Loucy (cell line): ENCODE data around the gene ZBTB16.

Experiments used
- H2AFZ ChIP-seq: fragments of 200-600 bp; sonication (generic); 2 replicates; pipeline ENCODE4 v1.6.0; 2016; ENCODE audit warnings: antibody characterized with exemption, mild to moderate bottlenecking, low read length, moderate library complexity
- H3F3A ChIP-seq: fragments of 200-600 bp; 2 replicates; pipeline ENCODE4 v1.6.0; 2016; ENCODE audit warnings: antibody characterized with exemption, low read depth, mild to moderate bottlenecking
- H3K27me3 ChIP-seq: fragments of 200-600 bp; sonication (generic); 2 replicates; pipeline ENCODE4 v1.6.1; 2014; ENCODE audit warnings: low read length, mild to moderate bottlenecking; ENCODE audit not compliant: insufficient read depth, poor library complexity, severe bottlenecking
- H3K36me3 ChIP-seq: fragments of 200-600 bp; sonication (generic); 2 replicates; pipeline ENCODE4 v1.6.1; 2016; ENCODE audit warnings: low read length; ENCODE audit not compliant: insufficient read depth
- H3K4me1 ChIP-seq: fragments of 200-600 bp; sonication (generic); 2 replicates; pipeline ENCODE4 v1.5.1; 2014; ENCODE audit warnings: low read length, mild to moderate bottlenecking; ENCODE audit not compliant: insufficient read depth, poor library complexity, severe bottlenecking
- H3K4me2 ChIP-seq: fragments of 200-600 bp; sonication (generic); 2 replicates; pipeline ENCODE4 v1.6.0; 2014; ENCODE audit warnings: antibody characterized with exemption, low read length, low read depth, mild to moderate bottlenecking; ENCODE audit not compliant: poor library complexity, severe bottlenecking
- H3K4me3 ChIP-seq: fragments of 200-600 bp; sonication (generic); 2 replicates; pipeline ENCODE4 v1.5.1; 2014; ENCODE audit warnings: low read length, mild to moderate bottlenecking, mixed read lengths; ENCODE audit not compliant: poor library complexity, severe bottlenecking
- H3K79me2 ChIP-seq: fragments of 200-600 bp; sonication (generic); 2 replicates; pipeline ENCODE4 v1.6.1; 2014; ENCODE audit warnings: low read length; ENCODE audit not compliant: insufficient read depth
- H3K9ac ChIP-seq: fragments of 200-600 bp; sonication (generic); 2 replicates; pipeline ENCODE4 v1.6.0; 2014; ENCODE audit warnings: mild to moderate bottlenecking, low read depth, low read length, moderate library complexity; ENCODE audit not compliant: poor library complexity, severe bottlenecking
- H3K9me2 ChIP-seq: fragments of 200-600 bp; sonication (generic); replicated peaks from 2 replicates; pipeline ENCODE4 v1.6.1; 2016; ENCODE audit warnings: low read depth, low read length, mixed read lengths
- H3K9me3 ChIP-seq: fragments of 200-600 bp; sonication (generic); 2 replicates; pipeline ENCODE4 v1.6.1; 2014; ENCODE audit warnings: mild to moderate bottlenecking, antibody characterized with exemption, low read length, low read depth; ENCODE audit not compliant: insufficient read depth
- H4K20me1 ChIP-seq: fragments of 200-600 bp; sonication (generic); 2 replicates; pipeline ENCODE4 v1.6.0; 2014; ENCODE audit warnings: antibody characterized with exemption, low read length, mild to moderate bottlenecking; ENCODE audit not compliant: insufficient read depth, poor library complexity, severe bottlenecking
- EZH2phosphoT487 ChIP-seq: fragments of 200-600 bp; IDR thresholded peaks from 2 replicates; pipeline ENCODE4 v1.6.1; 2018; ENCODE audit warnings: antibody characterized with exemption, mild to moderate bottlenecking, moderate library complexity, borderline replicate concordance
- TF ChIP-seq, protein P1 (sequence below): fragments of 200-600 bp; sonication (generic); conservative IDR thresholded peaks from 2 replicates; pipeline ENCODE4 v1.5.1; 2014; ENCODE audit warnings: mild to moderate bottlenecking, antibody characterized with exemption, low read length

Gene ZBTB16

DNA sequence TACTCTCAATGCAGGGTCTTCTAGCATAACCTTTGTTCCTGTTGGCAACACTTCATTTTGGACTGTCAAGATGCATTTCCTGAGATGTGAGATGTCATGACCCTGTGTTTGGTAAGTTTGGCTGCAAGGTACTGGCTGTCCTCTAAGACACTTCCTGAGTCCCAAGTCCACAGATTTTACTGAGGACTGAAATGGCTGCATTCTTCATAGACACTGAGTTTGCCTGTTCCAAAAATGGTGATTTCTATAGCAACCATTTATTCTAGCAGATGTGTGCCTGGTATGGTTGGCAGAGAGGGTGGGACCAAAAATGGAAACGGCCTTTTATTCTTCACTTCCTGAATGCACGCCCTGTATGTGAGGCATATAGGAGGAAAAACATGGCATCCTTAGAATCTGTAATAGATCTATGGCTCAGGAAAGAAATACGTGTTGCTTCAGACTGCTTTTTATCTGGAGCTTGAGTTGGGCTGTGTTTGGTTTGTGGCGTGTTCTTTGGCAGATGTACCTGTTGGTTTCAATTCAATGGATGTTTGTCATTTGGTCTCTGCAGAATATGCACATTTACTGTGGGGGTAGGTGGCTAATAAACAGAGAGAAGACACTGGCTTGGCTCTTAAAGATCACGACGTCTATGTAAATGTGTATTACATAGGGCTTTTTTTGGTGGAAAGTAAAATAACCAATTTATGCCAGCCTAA, 62.4 kb downstream of the ZBTB16 start:
- Histone ChIP-seq H3K4me1 (peaks cover 43% of the 10 kb centered on the region), H3K4me3 (no peak overlapping the region), H2AFZ (no peak overlapping the region; the same call in 1 of the 2 replicates), H3F3A (no peaks in the 10 kb centered on the region), H3K9me2 (no peaks in the 10 kb centered on the region), H3K4me2 (no peak overlapping the region), H3K9ac (no peak overlapping the region), H3K36me3 (no peaks in the 10 kb centered on the region), H3K9me3 (no peaks in the 10 kb centered on the region), H3K27me3 (no peaks in the 10 kb centered on the region), H3K79me2 (no peaks in the 10 kb centered on the region), H4K20me1 (no peaks in the 10 kb centered on the region)
- TF ChIP-seq, protein P1, sequence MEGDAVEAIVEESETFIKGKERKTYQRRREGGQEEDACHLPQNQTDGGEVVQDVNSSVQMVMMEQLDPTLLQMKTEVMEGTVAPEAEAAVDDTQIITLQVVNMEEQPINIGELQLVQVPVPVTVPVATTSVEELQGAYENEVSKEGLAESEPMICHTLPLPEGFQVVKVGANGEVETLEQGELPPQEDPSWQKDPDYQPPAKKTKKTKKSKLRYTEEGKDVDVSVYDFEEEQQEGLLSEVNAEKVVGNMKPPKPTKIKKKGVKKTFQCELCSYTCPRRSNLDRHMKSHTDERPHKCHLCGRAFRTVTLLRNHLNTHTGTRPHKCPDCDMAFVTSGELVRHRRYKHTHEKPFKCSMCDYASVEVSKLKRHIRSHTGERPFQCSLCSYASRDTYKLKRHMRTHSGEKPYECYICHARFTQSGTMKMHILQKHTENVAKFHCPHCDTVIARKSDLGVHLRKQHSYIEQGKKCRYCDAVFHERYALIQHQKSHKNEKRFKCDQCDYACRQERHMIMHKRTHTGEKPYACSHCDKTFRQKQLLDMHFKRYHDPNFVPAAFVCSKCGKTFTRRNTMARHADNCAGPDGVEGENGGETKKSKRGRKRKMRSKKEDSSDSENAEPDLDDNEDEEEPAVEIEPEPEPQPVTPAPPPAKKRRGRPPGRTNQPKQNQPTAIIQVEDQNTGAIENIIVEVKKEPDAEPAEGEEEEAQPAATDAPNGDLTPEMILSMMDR, result no peak
- no peak for TF ChIP-seq EZH2phosphoT487

DNA sequence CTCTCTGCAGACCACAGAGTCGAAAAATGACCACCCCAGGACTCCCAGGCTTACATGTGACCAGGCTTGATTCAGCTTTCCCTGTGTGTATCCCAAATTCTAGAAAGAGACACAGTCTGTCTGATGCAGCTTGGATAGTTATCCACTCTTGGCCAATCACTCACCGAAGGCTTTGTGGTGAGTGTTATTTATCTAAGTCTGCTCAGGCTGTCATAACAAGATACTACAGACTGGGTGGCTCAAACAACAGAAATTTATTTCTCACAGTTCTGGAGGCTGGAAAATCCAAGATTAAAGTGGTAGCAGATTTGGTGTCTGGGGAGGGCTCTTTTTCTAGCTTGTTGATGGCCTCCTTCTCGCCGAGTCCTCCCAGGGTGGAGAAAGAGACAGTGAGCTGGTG, 63.2 kb downstream of the ZBTB16 start:
- H3K4me1 ChIP-seq, result peaks cover 39% of the 10 kb centered on the region
- H3K9me2 ChIP-seq, result no peaks in the 10 kb centered on the region
- TF ChIP-seq, protein P1, result no peak
- no peak for TF ChIP-seq EZH2phosphoT487
- H3F3A ChIP-seq, result no peaks in the 10 kb centered on the region
- H3K9ac ChIP-seq, result no peak overlapping the region
- H4K20me1 ChIP-seq, result no peaks in the 10 kb centered on the region
- no peak overlapping the region for H3K4me3 ChIP-seq
- H3K4me2 ChIP-seq, result no peak overlapping the region
- no peaks in the 10 kb centered on the region for H3K79me2 ChIP-seq
- H3K27me3 ChIP-seq, result no peaks in the 10 kb centered on the region
- H2AFZ ChIP-seq, result no peak overlapping the region
- H3K36me3 ChIP-seq, result no peaks in the 10 kb centered on the region
- H3K9me3 ChIP-seq, result no peaks in the 10 kb centered on the region

DNA sequence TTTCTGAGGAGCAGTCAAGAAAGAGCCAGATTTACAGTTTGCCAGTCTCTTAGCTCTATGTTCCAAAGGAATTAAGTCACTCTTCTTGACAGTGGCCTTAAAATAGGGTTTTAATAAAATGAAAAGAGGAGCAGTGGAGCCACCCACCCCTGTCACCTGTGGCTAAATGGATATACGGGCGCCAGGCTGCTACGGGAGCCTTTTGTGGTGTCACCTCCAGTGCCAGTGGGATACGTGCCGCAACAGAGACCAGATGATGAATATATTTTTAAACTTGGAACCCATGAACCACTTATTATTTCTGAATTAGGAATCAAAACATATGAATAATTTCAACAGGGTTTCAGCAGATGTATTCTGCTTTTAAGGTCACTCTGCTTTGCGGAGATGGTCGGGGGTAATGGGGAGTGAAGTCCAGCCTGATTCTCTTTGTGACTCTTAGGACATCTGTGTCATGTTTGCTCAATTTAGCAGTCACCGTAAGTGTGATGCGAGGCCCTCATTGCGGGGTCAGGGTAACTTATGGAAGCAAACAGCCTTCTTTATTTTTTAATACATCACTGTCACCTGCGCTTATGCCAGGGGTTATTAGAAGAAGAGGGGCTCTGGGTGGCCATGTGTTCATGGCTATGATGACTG, 64.3 kb downstream of the ZBTB16 start:
- H3K9ac ChIP-seq, result no peak overlapping the region
- H3K4me1 ChIP-seq, result peaks cover 45% of the 10 kb centered on the region
- no peaks in the 10 kb centered on the region for H3K27me3 ChIP-seq
- no peaks in the 10 kb centered on the region for H3K9me2 ChIP-seq
- H3K4me2 ChIP-seq, result no peak overlapping the region
- H3K36me3 ChIP-seq, result no peaks in the 10 kb centered on the region
- no peaks in the 10 kb centered on the region for H4K20me1 ChIP-seq
- H3F3A ChIP-seq, result no peaks in the 10 kb centered on the region
- H3K79me2 ChIP-seq, result no peaks in the 10 kb centered on the region
- H3K4me3 ChIP-seq, result no peak overlapping the region
- no peak for TF ChIP-seq EZH2phosphoT487
- TF ChIP-seq, protein P1, result no peak
- H3K9me3 ChIP-seq, result no peaks in the 10 kb centered on the region
- H2AFZ ChIP-seq, result no peak overlapping the region
